Measurements from ENCODE around the gene USP49. TPM values are rescaled to one million over a fixed set of nuclear protein-coding genes. Genes with fewer than 3 reads are reported as not detected.
A peak's percentile ranks its signal among the peaks of the same experiment; 100 is the strongest.

The USP49 gene
- total and polyA plus RNA-seq, 2 of the 13 experiments (the other 11 are each of a cell fraction or from before 2014, with no cell fraction given) = 2.9 to 4.3 TPM

GRCh38 chr6:41785689-41786450 is 109.3 kb downstream of the USP49 start (continued):
- peak; percentile 48; the same call in 1 of the 2 replicates for TF ChIP-seq DZIP1 (CRISPR knock-in tag; IDR thresholded peaks at IDR 0.05)
- peak; percentile 10; the same call in 1 of the 2 replicates for TF ChIP-seq ZFP37 (CRISPR knock-in tag; IDR thresholded peaks at IDR 0.05; ENCODE audit: borderline replicate concordance)
- TF ChIP-seq ZNF576 (CRISPR knock-in tag; IDR thresholded peaks at IDR 0.05) = 0 out of 2 replicates have a peak, but pooled peaks have one; percentile 64

GRCh38 chr6:41785254-41785653 is 109.9 kb downstream of the USP49 start:
- no peak overlapping the region for H3K27ac ChIP-seq (ENCODE audit: extremely low read length, insufficient read depth, low read length)
- H4K20me1 ChIP-seq (ENCODE audit: insufficient read depth, low read length) = no peaks in the 10 kb centered on the region
- in situ Hi-C loops (cut with HindIII; ENCODE audit: extremely low pct_ligation_motif_present, low pct_unique_long_range_greater_than_20kb) (loop anchor here (5.0 to 25.0 kb wide), 3 partner anchors 137 to 427 kb away; partner anchors contain the start of genes BYSL, MED20 and MRPS10), intact Hi-C loops (cut with micrococcal nuclease; ENCODE audit: unreplicated experiment) (loop anchor here (5.0 kb wide), 2 partner anchors 382 to 418 kb away; no protein-coding TSS in a partner anchor)
- TF ChIP-seq ZSCAN12 (CRISPR knock-in tag; IDR thresholded peaks at IDR 0.05) (no peak), ZBTB39 (CRISPR knock-in tag; IDR thresholded peaks at IDR 0.05) (0 out of 2 replicates have a peak, but pooled peaks have one; percentile 6), MED8 (CRISPR knock-in tag; IDR thresholded peaks at IDR 0.05; ENCODE audit: insufficient replicate concordance) (no peak), GMEB1 (CRISPR knock-in tag; IDR thresholded peaks at IDR 0.05; ENCODE audit: borderline replicate concordance) (no peak), AGO2 (optimal IDR thresholded peaks at IDR 0.05; ENCODE audit: low read depth, low read length) (peak; percentile 29)
- POLR2A ChIA-PET = interaction anchor here (1.5 to 3.5 kb wide), 5 partner anchors 17 to 264 kb away, joined by 4 to 60 read pairs (median 19); partner anchors contain the start of genes TAF8 and TFEB
- H3K27me3 ChIP-seq (ENCODE audit: control insufficient read depth in 1 of 2, insufficient read depth in 2 of 2, low read length in 2 of 2) = no peaks in the 10 kb centered on the region; a peak in 2 of 5 replicates
- no peak for ATAC-seq
- no peak overlapping the region for H3K9ac ChIP-seq (ENCODE audit: insufficient read depth, low read depth, low read length)
- no peak for FAIRE-seq
- H3K79me2 ChIP-seq (ENCODE audit: insufficient read depth, low read length) = peaks cover 20% of the 10 kb centered on the region
- no peak overlapping the region for H2AFZ ChIP-seq (ENCODE audit: low read length)
- BruUV-seq (replicated peaks) = no TSS peak
- no peak overlapping the region for H3K4me2 ChIP-seq (ENCODE audit: low read depth, low read length)
- CTCF ChIA-PET (ENCODE audit: low intra/inter-chr PET ratio, low total read pairs) = interaction anchor here (1.4 to 3.1 kb wide), 3 partner anchors 9 to 259 kb away, joined by 5 to 29 read pairs (median 17); no protein-coding TSS in a partner anchor
- peaks cover 38% of the 10 kb centered on the region for H3K4me1 ChIP-seq (ENCODE audit: insufficient read depth, low read length)
- no peaks in the 10 kb centered on the region for H3K9me3 ChIP-seq (ENCODE audit: low read length)
- H3K36me3 ChIP-seq (replicated peaks in 1 of 2; ENCODE audit: control insufficient read depth in 1 of 2, insufficient read depth in 2 of 2, low read length in 2 of 2) = peaks cover 7 to 14% of the 10 kb centered on the region in 2 experiments
- 95% methylated on average over 11 of the region's 11 CpGs for WGBS (ENCODE audit: low lambda C conversion rate)
- H3K4me3 ChIP-seq (replicated peaks in 1 of 3; ENCODE audit: insufficient read depth in 1 of 3, low read depth in 2 of 3, low read length in 3 of 3) = no peak overlapping the region
- no peak for DNase-seq (ENCODE audit: low spot score)
